PFSK-1 (cell line): ENCODE results near the gene TAS2R60.

ENCODE experiments used
- FOXP2 ChIP-seq: optimal IDR thresholded peaks from 2 replicates; pipeline ENCODE3; 2011; ENCODE audit warnings: borderline replicate concordance, control low read depth, inconsistent platforms; ENCODE audit not compliant: insufficient read depth; ENCODE audit errors: extremely low read length, extremely low read depth
- POLR2AphosphoS5 ChIP-seq: IDR thresholded peaks from 2 replicates; pipeline ENCODE4 v1.6.1; 2012; ENCODE audit warnings: low read depth, mild to moderate bottlenecking, control low read depth, low read length, moderate library complexity
- REST ChIP-seq, 2 experiments: IDR thresholded peaks; 2 replicates each; pipeline versions ENCODE4 v1.6.1 to v1.8.0; 2011 to 2012; ENCODE audit warnings: low read depth in 2 of 2, low read length in 2 of 2, control low read depth in 1 of 2, inconsistent platforms in 1 of 2, mild to moderate bottlenecking in 1 of 2, moderate library complexity in 1 of 2; ENCODE audit not compliant: insufficient read depth in 1 of 2
- SIN3A ChIP-seq: IDR thresholded peaks from 2 replicates; pipeline ENCODE4 v1.6.1; 2012; ENCODE audit warnings: mild to moderate bottlenecking, low read length, moderate library complexity, borderline replicate concordance; ENCODE audit not compliant: insufficient read depth
- TAF1 ChIP-seq: IDR thresholded peaks from 2 replicates; pipeline ENCODE4 v1.6.1; 2012; ENCODE audit warnings: low read length, control low read depth, borderline replicate concordance; ENCODE audit not compliant: insufficient read depth

TAS2R60 gene

GRCh38 chr7:143487061-143487460 lies 43.8 kb downstream of the TAS2R60 start:
- TF ChIP-seq POLR2AphosphoS5 = no peak
- no peak for TF ChIP-seq FOXP2
- TF ChIP-seq REST (IDR thresholded peaks at IDR 0.05; ENCODE audit: insufficient read depth in 1 of 2, low read depth in 2 of 2, low read length in 2 of 2) = no peak
- TF ChIP-seq SIN3A = no peak
- no peak for TF ChIP-seq TAF1

GRCh38 chr7:143487566-143487965 lies 44.3 kb downstream of the TAS2R60 start:
- TF ChIP-seq FOXP2 = no peak
- no peak for TF ChIP-seq TAF1
- no peak for TF ChIP-seq REST (IDR thresholded peaks at IDR 0.05; ENCODE audit: insufficient read depth in 1 of 2, low read depth in 2 of 2, low read length in 2 of 2)
- TF ChIP-seq SIN3A = no peak
- no peak for TF ChIP-seq POLR2AphosphoS5

GRCh38 chr7:143490717-143491306 lies 47.6 kb downstream of the TAS2R60 start:
- TF ChIP-seq POLR2AphosphoS5 (no peak), SIN3A (no peak), TAF1 (no peak), FOXP2 (no peak), REST (IDR thresholded peaks at IDR 0.05; ENCODE audit: insufficient read depth in 1 of 2, low read depth in 2 of 2, low read length in 2 of 2) (no peak)

- TF ChIP-seq POLR2AphosphoS5 (no peak), SIN3A (no peak)
Observed at GRCh38 chr7:143492043-143492471, 48.8 kb downstream of the TAS2R60 start.

GRCh38 chr7:143492799-143493739 lies 49.8 kb downstream of the TAS2R60 start:
- TF ChIP-seq FOXP2 = no peak
- TF ChIP-seq POLR2AphosphoS5 = no peak
- TF ChIP-seq SIN3A = no peak

GRCh38 chr7:143493751-143494150 lies 50.5 kb downstream of the TAS2R60 start:
- no peak for TF ChIP-seq POLR2AphosphoS5
- TF ChIP-seq FOXP2 = no peak
- no peak for TF ChIP-seq TAF1
- TF ChIP-seq REST (IDR thresholded peaks at IDR 0.05; ENCODE audit: insufficient read depth in 1 of 2, low read depth in 2 of 2, low read length in 2 of 2) = no peak
- no peak for TF ChIP-seq SIN3A
